HepG2 (cell line): ENCODE data around the gene NBPF3. TPM values are rescaled to one million over a fixed set of nuclear protein-coding genes. Genes with fewer than 3 reads are reported as not detected.

Source experiments
- DNMT3B ChIP-seq: conservative IDR thresholded peaks from 2 replicates; pipeline ENCODE4 v1.6.1; 2016; ENCODE audit warnings: missing biosample characterization, control low read depth
- GLI4 ChIP-seq: sonication (generic); formaldehyde crosslinking; IDR thresholded peaks from 2 replicates; pipeline ENCODE4 v1.5.1; 2020; ENCODE audit warnings: missing genetic modification reagents, mild to moderate bottlenecking, moderate library complexity, borderline replicate concordance
- GZF1 ChIP-seq: sonication (generic); formaldehyde crosslinking; IDR thresholded peaks from 2 replicates; pipeline ENCODE4 v1.5.1; 2020; ENCODE audit warnings: mild to moderate bottlenecking, missing genetic modification reagents
- HDAC1 ChIP-seq: sonication (generic); formaldehyde crosslinking; IDR thresholded peaks from 2 replicates; pipeline ENCODE4 v1.5.1; 2020; ENCODE audit warnings: mild to moderate bottlenecking, missing genetic modification reagents
- KDM2A ChIP-seq: sonication (generic); formaldehyde crosslinking; IDR thresholded peaks from 2 replicates; pipeline ENCODE4 v1.4.0; 2020; ENCODE audit warnings: low read depth, missing genetic modification reagents, borderline replicate concordance
- MIER3 ChIP-seq: IDR thresholded peaks from 2 replicates; pipeline ENCODE4 v1.6.1; 2016; ENCODE audit warnings: missing compliant biosample characterization, borderline replicate concordance
- MXI1 ChIP-seq: IDR thresholded peaks from 3 replicates; pipeline ENCODE4 v1.6.1; 2012; ENCODE audit warnings: low read depth, low read length, inconsistent platforms, borderline replicate concordance
- NR3C1 ChIP-seq: sonication (generic); formaldehyde crosslinking; IDR thresholded peaks from 2 replicates; pipeline ENCODE4 v1.4.0; 2020; ENCODE audit warnings: missing genetic modification reagents
- PRDM15 ChIP-seq: sonication (generic); formaldehyde crosslinking; IDR thresholded peaks from 2 replicates; pipeline ENCODE4 v1.4.0; 2020; ENCODE audit warnings: missing genetic modification reagents
- RELA ChIP-seq: sonication (generic); formaldehyde crosslinking; IDR thresholded peaks from 2 replicates; pipeline ENCODE4 v1.4.0; 2020; ENCODE audit warnings: missing genetic modification reagents
- SSRP1 ChIP-seq: IDR thresholded peaks from 2 replicates; pipeline ENCODE4 v1.6.1; 2016; ENCODE audit warnings: control low read depth
- TRIM22 ChIP-seq: fragments of 450-650 bp; IDR thresholded peaks from 2 replicates; pipeline ENCODE4 v1.6.1; 2017
- TSC22D2 ChIP-seq: sonication (generic); formaldehyde crosslinking; IDR thresholded peaks from 2 replicates; pipeline ENCODE4 v1.5.1; 2020; ENCODE audit warnings: missing genetic modification reagents, mild to moderate bottlenecking, borderline replicate concordance
- ZBED4 ChIP-seq: sonication (generic); formaldehyde crosslinking; IDR thresholded peaks from 2 replicates; pipeline ENCODE4 v1.4.0; 2020; ENCODE audit warnings: missing genetic modification reagents, borderline replicate concordance
- ZNF230 ChIP-seq: sonication (generic); formaldehyde crosslinking; IDR thresholded peaks from 2 replicates; pipeline ENCODE4 v1.4.0; 2020; ENCODE audit warnings: mild to moderate bottlenecking, missing genetic modification reagents
- ZNF253 ChIP-seq: sonication (generic); formaldehyde crosslinking; IDR thresholded peaks from 2 replicates; pipeline ENCODE4 v1.8.0; 2022; ENCODE audit warnings: mild to moderate bottlenecking, missing genetic modification reagents, borderline replicate concordance
- ZNF512B ChIP-seq: sonication (generic); formaldehyde crosslinking; IDR thresholded peaks from 2 replicates; pipeline ENCODE4 v1.5.1; 2020; ENCODE audit warnings: missing genetic modification reagents, mild to moderate bottlenecking, borderline replicate concordance
- polyA plus RNA-seq, 8 experiments: library from polyadenylated mRNA; depleted of rRNA in 3 of 8; stranded (reverse) in 7 of 8; unstranded in 1 of 8; fragments of >200 nt; fragmentation: Illumina TruSeq in 4 of 8; extraction: Trizol in 4 of 8; gene quantifications; 2 replicates each; pipeline versions ENCODE4 v1.2.1 to v1.2.3, GENCODE V29; 2011 to 2016; ENCODE audit warnings: low read depth in 4 of 8, missing spikeins in 1 of 8, mixed read lengths in 1 of 8; ENCODE audit not compliant: insufficient read depth in 1 of 8
- total RNA-seq, 5 experiments: library from RNA; depleted of rRNA; stranded (reverse); fragments of >200 nt; fragmentation: Illumina TruSeq; extraction: Trizol; gene quantifications; 2 replicates each; pipeline ENCODE4 v1.2.3, GENCODE V29; 2016; ENCODE audit warnings: low read depth in 1 of 5

NBPF3 gene
- total and polyA plus RNA-seq, 2 of the 13 experiments (the other 11 are each of a cell fraction or from before 2014, with no cell fraction given), result 3.5 to 4.9 TPM

- TF ChIP-seq ZNF512B (CRISPR knock-in tag) (no peak), KDM2A (CRISPR knock-in tag) (peak; percentile 74), ZNF230 (CRISPR knock-in tag) (0 out of 2 replicates have a peak, but pooled peaks have one; percentile 49), NR3C1 (CRISPR knock-in tag) (no peak), TSC22D2 (no peak), GLI4 (CRISPR knock-in tag) (0 out of 2 replicates have a peak, but pooled peaks have one; percentile 45), TRIM22 (no peak), SSRP1 (CRISPR knock-in tag) (no peak), ZNF253 (CRISPR knock-in tag) (no peak), MIER3 (no peak), ZBED4 (CRISPR knock-in tag) (no peak), RELA (CRISPR knock-in tag) (no peak), MXI1 (0 out of 3 replicates have a peak, but pooled peaks have one; percentile 13), PRDM15 (CRISPR knock-in tag) (no peak), DNMT3B (CRISPR knock-in tag) (no peak), GZF1 (CRISPR knock-in tag) (no peak), HDAC1 (CRISPR knock-in tag) (peak; percentile 48)
Measured at GRCh38 chr1:21439721-21440629, at the start of gene NBPF3 (continued).
